Renal pelvis (tissue), 4 donors: ENCODE measurements around the gene CTCFL. TPM values are rescaled to one million over a fixed set of nuclear protein-coding genes. Genes with fewer than 3 reads are reported as not detected.

Source experiments
- DNase-seq: peaks from one replicate; pipeline ENCODE4 v3.0.0-alpha.2; 2013
- polyA plus RNA-seq, 3 donors: library from polyadenylated mRNA; unstranded; fragments of 120-200 nt; gene quantifications; one replicate each; pipeline ENCODE4 v1.2.1, GENCODE V29; 2013; ENCODE audit not compliant: insufficient read length in 3 of 3

The CTCFL gene
- polyA plus RNA-seq, 3 donors, result 1.2 to 2.5 (median 2.2) TPM

- no peak for DNase-seq
Observed at GRCh38 chr20:57465943-57466342, 59.0 kb downstream of the CTCFL start.

- no peak for DNase-seq
Observed at GRCh38 chr20:57465486-57465885, 59.5 kb downstream of the CTCFL start.

DNA sequence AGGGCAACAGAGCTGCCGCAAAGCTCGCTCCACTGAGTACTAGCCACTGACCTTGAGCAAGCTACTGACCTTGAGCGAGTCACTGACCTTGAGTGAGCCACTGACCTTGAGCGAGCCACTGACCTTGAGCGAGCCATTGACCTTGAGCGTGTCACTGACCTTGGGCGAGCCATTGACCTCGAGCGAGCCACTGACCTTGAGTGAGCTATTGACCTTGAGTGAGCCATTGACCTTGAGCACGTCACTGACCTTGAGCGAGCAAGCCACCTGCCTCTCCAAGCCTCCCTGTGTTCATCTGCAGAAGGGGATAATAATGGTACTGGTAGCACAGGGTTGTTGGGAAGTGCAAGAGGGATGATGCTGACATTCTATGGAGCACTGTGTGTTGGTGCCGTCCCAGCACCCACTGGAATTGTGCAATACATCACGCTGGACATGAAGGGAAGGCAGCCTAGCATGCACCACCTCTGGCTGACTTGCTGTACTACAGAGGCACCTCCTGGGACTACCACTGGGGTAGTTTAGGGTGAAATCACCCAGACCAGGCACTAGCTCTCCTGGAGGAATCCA is 60.2 kb downstream of the CTCFL start:
- no peak for DNase-seq

GRCh38 chr20:57462781-57463180 is 62.2 kb downstream of the CTCFL start:
- no peak for DNase-seq

GRCh38 chr20:57461726-57462125 is 63.2 kb downstream of the CTCFL start:
- DNase-seq, result no peak

GRCh38 chr20:57460781-57461465 is 64.0 kb downstream of the CTCFL start:
- DNase-seq, result no peak

GRCh38 chr20:57459897-57460296 is 65.0 kb downstream of the CTCFL start:
- no peak for DNase-seq

- DNase-seq, result no peak
Observed at GRCh38 chr20:57459278-57459677, 65.7 kb downstream of the CTCFL start.

DNA sequence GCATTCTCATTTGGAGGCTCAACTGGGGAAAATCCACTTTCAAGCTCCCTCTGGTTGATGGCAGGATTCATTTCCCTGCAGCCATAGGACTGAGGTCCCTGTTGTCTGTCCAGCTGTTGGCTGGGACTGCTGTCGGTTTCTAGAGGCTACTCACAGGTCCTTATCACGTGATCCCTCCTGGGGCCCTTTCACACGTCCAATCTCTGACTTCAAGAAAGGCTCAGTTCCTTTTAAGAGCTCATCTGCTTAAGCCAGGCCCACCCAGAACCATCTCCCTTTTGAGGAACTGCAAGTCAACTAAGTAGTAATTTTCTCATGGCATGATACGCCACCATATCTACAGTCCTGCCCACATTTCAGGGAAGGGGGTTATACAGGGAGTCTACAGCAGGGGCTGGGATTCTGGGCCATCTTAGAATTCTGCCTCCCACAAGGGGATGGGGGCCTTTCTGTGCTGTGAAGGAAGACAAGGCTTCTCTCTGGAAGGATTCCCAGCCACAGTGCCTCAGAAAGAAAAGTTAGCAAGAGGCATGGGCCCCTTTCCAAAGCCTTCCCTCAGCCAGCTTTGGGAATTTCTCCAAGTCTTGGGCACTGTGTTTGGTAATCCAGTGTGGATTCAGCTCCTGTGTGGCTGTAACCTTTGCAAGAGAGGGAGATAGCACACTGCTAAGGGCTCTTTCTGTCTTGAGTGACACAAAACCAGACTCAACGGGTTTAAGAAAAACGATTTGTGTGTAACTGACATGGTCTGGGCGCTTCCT is 66.4 kb downstream of the CTCFL start:
- no peak for DNase-seq

- no peak for DNase-seq
Observed at GRCh38 chr20:57457243-57458095, 67.5 kb downstream of the CTCFL start.

DNA sequence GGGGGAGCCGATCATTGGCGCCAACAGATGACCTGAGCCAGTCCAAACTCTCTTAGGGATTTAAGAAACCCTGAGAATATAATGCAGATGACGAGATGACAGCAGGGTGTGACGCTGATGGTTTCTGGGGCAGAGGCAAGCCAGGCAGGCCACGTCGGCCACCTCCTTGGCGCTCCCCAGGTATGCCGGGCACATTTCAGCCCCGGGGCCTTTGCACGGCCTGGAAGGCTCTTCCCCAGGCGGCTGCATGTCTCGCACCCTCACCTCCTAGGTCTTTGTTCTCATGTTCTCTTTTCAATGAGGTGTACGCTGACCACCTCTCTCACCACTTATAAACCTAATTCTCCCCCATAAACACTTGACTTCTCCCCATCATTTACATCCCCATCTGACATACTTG is 68.8 kb downstream of the CTCFL start:
- no peak for DNase-seq

- no peak for DNase-seq
Observed at GRCh38 chr20:57455386-57455785, 69.6 kb downstream of the CTCFL start.

DNA sequence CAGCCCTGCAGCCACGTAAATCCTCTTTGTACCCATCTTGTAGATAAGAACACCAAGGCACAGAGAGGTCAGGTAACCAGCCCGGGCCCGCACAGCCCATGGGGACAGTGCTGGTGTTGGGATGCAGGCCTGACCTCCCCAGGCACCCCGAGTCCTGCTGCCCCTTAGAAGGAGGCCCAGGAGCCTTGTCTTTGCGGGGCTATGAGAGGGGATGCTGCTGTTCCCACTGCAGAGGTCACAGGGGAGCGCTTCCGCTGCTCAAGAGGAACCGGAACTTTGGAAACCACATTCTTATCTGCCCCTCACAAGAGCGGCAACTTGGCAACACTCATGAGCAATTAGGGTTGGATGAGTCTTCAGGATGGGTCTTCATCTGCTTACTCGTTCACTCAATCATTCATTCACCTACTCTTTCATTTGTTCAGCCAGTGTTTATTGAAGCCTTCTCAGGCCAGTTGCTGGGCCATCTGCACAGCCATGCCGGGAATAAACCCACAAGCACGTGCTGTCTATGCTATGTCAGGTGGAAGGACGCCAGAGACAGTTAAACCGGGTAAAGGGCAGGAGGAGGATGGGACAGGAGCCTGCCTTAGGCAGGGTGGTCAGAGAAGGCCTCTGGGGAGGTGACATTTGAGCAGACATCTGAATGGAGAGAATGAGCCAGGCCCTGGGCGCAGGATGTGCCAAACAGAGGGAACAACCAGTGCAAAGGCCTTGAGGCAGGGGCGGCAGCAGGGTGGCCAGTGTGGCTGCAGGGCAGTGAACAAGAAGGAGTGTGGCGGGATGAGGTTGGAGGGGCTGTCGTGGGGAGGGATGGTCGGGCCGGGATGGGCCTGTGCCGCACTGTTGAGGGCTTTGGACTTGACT is 72.9 kb downstream of the CTCFL start:
- DNase-seq, result no peak

DNA sequence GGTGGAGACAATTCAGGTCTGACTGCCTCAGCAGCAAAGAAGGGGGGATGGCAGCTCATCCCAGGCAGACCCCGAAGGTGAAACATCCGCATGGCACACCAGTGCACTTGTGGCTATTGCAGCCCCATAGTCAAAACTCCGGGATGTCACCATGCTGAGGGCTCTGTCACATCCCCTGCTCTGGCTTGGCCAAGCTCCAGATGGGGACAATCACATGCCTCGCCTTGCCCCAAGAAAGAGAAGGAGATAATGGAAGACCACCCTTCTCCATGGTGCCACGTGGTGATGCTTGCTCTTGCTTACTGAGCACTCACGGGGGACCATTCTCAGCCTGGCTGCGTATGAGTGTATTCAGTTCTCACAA is 73.5 kb downstream of the CTCFL start:
- no peak for DNase-seq

DNA sequence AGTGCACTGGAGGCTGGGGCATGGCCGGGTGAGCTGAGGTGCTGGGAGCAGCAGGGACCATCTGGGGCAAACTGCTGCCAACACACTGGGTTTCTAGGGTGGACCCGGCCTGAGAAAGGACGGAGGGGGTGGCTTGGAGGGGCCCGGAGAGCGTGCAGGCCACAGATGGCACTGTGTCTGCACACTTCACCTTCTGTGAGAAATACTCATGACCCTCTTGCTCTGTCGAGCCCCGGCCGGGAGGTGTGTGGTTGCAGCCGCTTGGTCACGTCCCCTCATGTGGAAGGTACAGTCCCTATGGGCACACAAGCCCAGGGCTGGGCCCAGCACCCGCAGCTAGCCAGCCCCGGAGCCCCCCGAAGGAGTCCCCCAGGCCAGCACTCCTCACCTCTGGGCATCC is 74.0 kb downstream of the CTCFL start:
- no peak for DNase-seq

- no peak for DNase-seq
Observed at GRCh38 chr20:57450419-57450818, 74.5 kb downstream of the CTCFL start.

- DNase-seq, result no peak
Observed at GRCh38 chr20:57449398-57450354, 75.3 kb downstream of the CTCFL start.

GRCh38 chr20:57448764-57449354 is 76.1 kb downstream of the CTCFL start:
- DNase-seq, result no peak
